GM12892 (cell line): ENCODE measurements around the gene KIF4B. TPM values are rescaled to one million over a fixed set of nuclear protein-coding genes. Genes with fewer than 3 reads are reported as not detected.
"Not testable (repeated sequence)": the region's sequence is repeated elsewhere in the genome, so short reads cannot be mapped to it uniquely, and the experiment has no call there.

ENCODE experiments used
- DNase-seq: peaks from one replicate; pipeline ENCODE4 v3.0.0; 2011; ENCODE audit not compliant: insufficient read length
- FAIRE-seq: peaks from 2 replicates; lab custom pipeline; 2011; peaks lifted over from hg19 to GRCh38; lab: Jason Lieb, UNC
- POLR2A ChIP-seq: IDR thresholded peaks from 2 replicates; pipeline ENCODE4 v1.6.1; 2011; ENCODE audit warnings: low read depth, low read length, control low read depth
- POLR2AphosphoS5 ChIP-seq: IDR thresholded peaks from 2 replicates; pipeline ENCODE4 v1.6.1; 2011; ENCODE audit warnings: low read depth, low read length, control low read depth
- TAF1 ChIP-seq: IDR thresholded peaks from 2 replicates; pipeline ENCODE4 v1.6.1; 2011; ENCODE audit warnings: low read depth, mild to moderate bottlenecking, control low read depth, low read length, borderline replicate concordance
- polyA plus RNA-seq: library from polyadenylated mRNA; unstranded; fragments of >200 nt; gene quantifications from one replicate; pipeline ENCODE4 v1.2.1, GENCODE V29; 2012; ENCODE audit warnings: missing spikeins, inconsistent platforms; ENCODE audit not compliant: missing spikeins

KIF4B gene
- not detected for polyA plus RNA-seq

GRCh38 chr5:155013526-155013925, at the start of gene KIF4B:
Gene KIF4B, plus strand, starts transcription at chr5:155013755. Its CDS starts 105 bp downstream, at chr5:155013860.
- DNase-seq, result no peak
- no peak for FAIRE-seq
- TF ChIP-seq TAF1 (no peak), POLR2AphosphoS5 (no peak), POLR2A (no peak)

DNA sequence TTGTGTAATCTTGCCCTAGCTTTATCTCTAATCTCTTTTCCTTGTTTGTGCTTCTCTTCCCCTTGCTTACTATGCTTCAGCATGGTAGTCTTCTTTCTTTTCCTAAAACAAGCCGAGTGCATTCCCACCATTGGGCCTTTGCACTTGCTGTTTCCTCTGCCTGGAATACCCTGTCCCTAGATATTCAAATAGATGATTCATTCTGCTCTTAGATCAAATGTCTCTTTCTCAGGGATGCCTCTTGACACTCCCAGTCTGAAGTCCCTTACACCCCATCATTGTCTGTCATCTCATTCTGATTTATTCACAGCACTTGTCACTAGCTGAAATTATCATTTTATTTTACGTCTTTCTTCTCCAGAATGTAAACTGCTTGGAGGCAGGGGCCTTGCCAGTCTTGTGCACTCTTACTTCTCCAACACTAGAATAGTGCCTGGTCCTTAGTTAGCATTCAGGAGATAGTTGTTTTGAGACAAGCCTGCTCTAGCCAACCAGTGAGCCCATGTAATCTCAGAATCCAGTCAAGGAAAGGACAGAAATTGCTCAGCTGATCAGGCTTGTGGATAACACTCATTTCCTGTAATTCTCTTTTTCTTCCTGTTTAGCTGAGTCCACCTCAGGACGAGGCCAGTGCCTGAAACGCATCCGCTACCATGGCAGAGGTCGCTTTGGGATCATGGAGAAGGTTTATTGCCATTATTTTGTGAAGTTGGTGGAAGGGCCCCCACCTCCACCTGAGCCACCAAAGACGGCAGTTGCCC, 47.3 kb upstream of the KIF4B start:
- no peak for FAIRE-seq
- TF ChIP-seq POLR2A (no peak), TAF1 (no peak), POLR2AphosphoS5 (no peak)
- no peak for DNase-seq

DNA sequence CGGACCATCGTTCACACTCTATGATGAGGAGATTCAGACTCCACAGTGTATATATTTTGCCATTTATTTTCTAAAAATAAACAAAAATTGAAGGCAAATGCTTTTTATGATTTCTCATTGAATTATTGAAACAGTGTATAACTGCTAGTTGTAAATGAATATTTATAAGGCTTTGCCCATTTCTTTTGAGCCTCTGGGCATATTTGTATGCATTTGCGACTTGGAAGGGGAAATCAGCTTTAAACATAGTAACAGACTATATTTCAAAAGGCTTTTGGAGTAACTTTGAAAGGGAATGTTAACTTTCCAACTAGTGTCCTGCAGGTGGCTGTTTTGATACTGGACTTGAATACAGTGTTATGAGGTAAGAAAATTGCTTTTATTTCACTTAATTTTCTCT, 46.7 kb upstream of the KIF4B start:
- DNase-seq (no peak), FAIRE-seq (no peak)
- TF ChIP-seq POLR2A, result no peak
- TF ChIP-seq TAF1, result no peak
- no peak for TF ChIP-seq POLR2AphosphoS5

- DNase-seq, result no peak
- FAIRE-seq, result no peak
- TF ChIP-seq POLR2AphosphoS5, result no peak
- no peak for TF ChIP-seq TAF1
- no peak for TF ChIP-seq POLR2A
Measured at GRCh38 chr5:154967421-154968024, 46.0 kb upstream of the KIF4B start.

DNA sequence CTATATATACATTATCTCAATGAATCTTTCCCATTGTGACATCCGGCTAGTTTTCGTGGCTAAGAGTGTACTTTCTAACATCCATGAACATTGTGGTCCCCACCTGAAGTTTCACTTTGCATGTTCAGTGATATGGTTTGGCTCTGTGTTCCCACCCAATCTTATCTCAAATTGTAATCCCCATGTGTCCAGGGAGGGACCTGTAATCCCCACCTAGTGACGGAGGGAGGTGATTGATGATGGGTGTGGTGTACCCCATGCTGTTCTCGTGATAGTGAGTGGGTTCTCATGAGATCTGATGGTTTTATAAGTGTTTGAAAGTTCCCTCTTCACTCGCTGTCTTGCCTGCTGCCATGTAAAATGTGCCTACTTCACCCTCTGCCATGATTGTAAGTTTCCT, 44.6 kb upstream of the KIF4B start:
- DNase-seq, result no peak
- FAIRE-seq, result no peak
- TF ChIP-seq POLR2AphosphoS5 (no peak), POLR2A (no peak), TAF1 (no peak)

GRCh38 chr5:154970759-154971158, 42.8 kb upstream of the KIF4B start:
- TF ChIP-seq POLR2AphosphoS5 (no peak), TAF1 (no peak), POLR2A (no peak)
- no peak for DNase-seq
- FAIRE-seq, result no peak

DNA sequence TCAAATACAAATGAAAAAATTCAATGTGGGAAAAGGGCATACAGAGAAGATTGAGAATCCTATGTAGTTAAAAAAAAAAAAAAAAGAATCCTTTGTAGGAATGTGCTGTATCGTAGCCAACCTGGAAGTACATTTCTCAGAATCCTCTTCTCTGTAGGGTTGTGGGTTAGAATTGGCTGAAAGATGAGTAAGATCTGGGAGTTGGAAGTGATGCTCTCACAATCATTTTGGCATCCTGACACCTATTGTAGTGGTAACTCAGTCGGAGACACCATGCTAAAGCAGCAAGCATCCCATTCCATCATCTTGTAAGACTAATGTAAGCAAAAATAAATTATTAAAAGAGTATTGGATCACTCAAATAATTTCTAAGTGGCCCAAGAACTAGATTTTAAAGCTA, 42.1 kb upstream of the KIF4B start:
- FAIRE-seq (no peak), DNase-seq (no peak)
- TF ChIP-seq POLR2AphosphoS5 (no peak), TAF1 (no peak), POLR2A (no peak)

GRCh38 chr5:154972476-154973080, 41.0 kb upstream of the KIF4B start:
- TF ChIP-seq POLR2A, result no peak
- no peak for TF ChIP-seq POLR2AphosphoS5
- no peak for TF ChIP-seq TAF1
- FAIRE-seq, result no peak
- no peak for DNase-seq

DNA sequence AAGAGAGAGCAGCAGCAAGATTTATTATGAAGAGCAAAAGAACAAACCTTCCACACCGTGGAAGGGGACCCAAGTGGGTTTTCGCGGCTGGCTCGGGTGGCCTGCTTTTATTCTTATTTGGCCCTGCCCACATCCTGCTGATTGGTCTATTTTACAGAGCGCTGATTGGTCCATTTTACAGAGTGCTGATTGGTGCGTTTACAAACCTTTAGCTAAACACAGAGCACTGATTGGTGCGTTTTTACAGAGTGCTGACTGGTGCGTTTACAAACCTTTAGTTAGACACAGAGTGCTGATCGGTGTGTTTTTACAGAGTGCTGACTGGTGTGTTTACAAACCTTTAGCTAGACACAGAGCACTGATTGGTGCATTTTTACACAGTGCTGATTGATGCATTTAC, 37.5 kb upstream of the KIF4B start:
- DNase-seq, FAIRE-seq: not testable (repeated sequence)

- no peak for DNase-seq
- FAIRE-seq, result no peak
- no peak for TF ChIP-seq POLR2A
- no peak for TF ChIP-seq POLR2AphosphoS5
- no peak for TF ChIP-seq TAF1
Measured at GRCh38 chr5:154977409-154977808, 36.1 kb upstream of the KIF4B start.

DNA sequence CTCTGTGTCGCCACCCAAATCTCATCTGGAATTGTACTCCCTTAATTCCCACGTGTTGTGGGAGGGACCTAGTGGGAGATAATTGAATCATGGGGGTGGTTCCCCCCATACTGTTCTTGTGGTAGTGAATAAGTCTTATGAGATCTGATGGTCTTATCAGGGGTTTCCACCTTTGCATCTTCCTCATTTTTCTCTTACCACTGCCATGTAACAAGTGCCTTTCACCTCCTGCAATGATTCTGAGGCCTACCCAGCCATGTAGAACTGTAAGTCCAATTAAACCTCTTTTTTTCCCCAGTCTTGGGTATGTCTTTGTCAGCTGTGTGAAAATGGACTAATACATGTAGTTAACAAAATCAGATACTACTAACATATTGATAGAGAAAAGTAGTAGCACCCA, 35.3 kb upstream of the KIF4B start:
- FAIRE-seq, result not testable (repeated sequence)

GRCh38 chr5:154984946-154985516, 28.5 kb upstream of the KIF4B start:
- FAIRE-seq (no peak), DNase-seq (no peak)
- TF ChIP-seq POLR2AphosphoS5 (no peak), TAF1 (no peak), POLR2A (no peak)

More for the DNA sequence above, 35.3 kb upstream of the KIF4B start:
- not testable (repeated sequence) for DNase-seq
